ENCODE measurements around the gene CCDC142. TPM values are rescaled to one million over a fixed set of nuclear protein-coding genes. Genes with fewer than 3 reads are reported as not detected.

Gene CCDC142
- total and polyA plus RNA-seq, 9 of the 15 experiments (the other 6 are each of a cell fraction or from before 2014, with no cell fraction given), result 0.55 to 11.7 (median 7.2) TPM

GRCh38 chr2:74458132-74458937 is 24.5 kb downstream of the CCDC142 start, which contains the start of gene WBP1 (continued):
- TF ChIP-seq FOXA3 (CRISPR knock-in tag; conservative IDR thresholded peaks at IDR 0.05 in 1 of 2, IDR thresholded peaks at IDR 0.05 in 1 of 2) (no peak), RREB1 (CRISPR knock-in tag; IDR thresholded peaks at IDR 0.05) (no peak), SP2 (IDR thresholded peaks at IDR 0.05; ENCODE audit: extremely low read depth, low read depth, low read length, poor library complexity, severe bottlenecking) (peak; percentile 66), NCOA4 (IDR thresholded peaks at IDR 0.05; ENCODE audit: partially characterized antibody) (no peak), C11orf30 (IDR thresholded peaks at IDR 0.05; ENCODE audit: low read depth) (peak; percentile 91), BHLHE40 (IDR thresholded peaks at IDR 0.05; ENCODE audit: low read length) (no peak), DPF2 (IDR thresholded peaks at IDR 0.05) (no peak), CBFA2T3 (IDR thresholded peaks at IDR 0.05) (no peak), CSDE1 (IDR thresholded peaks at IDR 0.05) (no peak), PML (IDR thresholded peaks at IDR 0.05; ENCODE audit: low read length) (no peak), ETV5 (CRISPR knock-in tag; IDR thresholded peaks at IDR 0.05; ENCODE audit: low read depth) (no peak), TAF7 (tag; IDR thresholded peaks at IDR 0.05) (no peak), ZNF445 (CRISPR knock-in tag; IDR thresholded peaks at IDR 0.05; ENCODE audit: low read depth) (no peak), ZKSCAN8 (CRISPR knock-in tag; IDR thresholded peaks at IDR 0.05) (no peak; the same call in 1 of the 2 replicates), BMI1 (IDR thresholded peaks at IDR 0.05; ENCODE audit: low read length) (no peak), ZNF324 (CRISPR knock-in tag; IDR thresholded peaks at IDR 0.05) (no peak), HNRNPLL (IDR thresholded peaks at IDR 0.05; ENCODE audit: low read depth, low read length, poor library complexity, severe bottlenecking) (no peak), TAF1 (IDR thresholded peaks at IDR 0.05; ENCODE audit: control insufficient read depth, extremely low read depth, insufficient read depth, low read length, severe bottlenecking) (no peak), ZNF507 (tag; conservative IDR thresholded peaks at IDR 0.05) (no peak), PHF21A (IDR thresholded peaks at IDR 0.05; ENCODE audit: borderline replicate concordance, low read depth) (no peak), PTBP1 (IDR thresholded peaks at IDR 0.05; ENCODE audit: low read depth, low read length) (no peak), STAG1 (CRISPR knock-in tag; IDR thresholded peaks at IDR 0.05; ENCODE audit: borderline replicate concordance) (no peak)

Data from K562 (cell line).